Endodermal cell (in vitro differentiated cells): ENCODE measurements around the gene MMP7. TPM values are rescaled to one million over a fixed set of nuclear protein-coding genes. Genes with fewer than 3 reads are reported as not detected.

Experiments
- DNase-seq: peaks from one replicate; pipeline ENCODE4 v3.0.0-alpha.2; 2017
- H3K27ac ChIP-seq: 2 replicates; pipeline ENCODE4 v1.5.1; 2013; ENCODE audit warnings: mild to moderate bottlenecking, low read depth, low read length, moderate library complexity
- H3K27me3 ChIP-seq: 2 replicates; pipeline ENCODE4 v1.6.1; 2013; ENCODE audit warnings: mild to moderate bottlenecking, low read length, moderate library complexity; ENCODE audit not compliant: insufficient read depth, control insufficient read depth, poor library complexity, severe bottlenecking
- H3K36me3 ChIP-seq: 2 replicates; pipeline ENCODE4 v1.7.0; 2013; ENCODE audit warnings: mild to moderate bottlenecking, low read length, moderate library complexity; ENCODE audit not compliant: control insufficient read depth, insufficient read depth
- H3K4me1 ChIP-seq: one replicate; pipeline ENCODE4 v1.7.0; 2013; ENCODE audit warnings: low read length; ENCODE audit not compliant: control insufficient read depth, insufficient read depth
- H3K4me3 ChIP-seq: 2 replicates; pipeline ENCODE4 v1.5.1; 2013; ENCODE audit warnings: mild to moderate bottlenecking, low read length, moderate library complexity
- H3K9ac ChIP-seq: 2 replicates; pipeline ENCODE4 v1.6.1; 2013; ENCODE audit warnings: mild to moderate bottlenecking, low read length, moderate library complexity; ENCODE audit not compliant: poor library complexity, severe bottlenecking; ENCODE audit errors: extremely low read depth
- H3K9me3 ChIP-seq: 2 replicates; pipeline ENCODE4 v1.6.1; 2013; ENCODE audit warnings: mild to moderate bottlenecking, low read length, moderate library complexity; ENCODE audit not compliant: control insufficient read depth
- H3K27ac Mint-ChIP-seq: 2 replicates; pipeline ENCODE4 v1.8.0; 2020; ENCODE audit warnings: mixed read lengths
- H3K27me3 Mint-ChIP-seq: 2 replicates; pipeline ENCODE4 v1.8.0; 2021; ENCODE audit warnings: mild to moderate bottlenecking, mixed read lengths; ENCODE audit not compliant: insufficient read depth
- H3K36me3 Mint-ChIP-seq: 2 replicates; pipeline ENCODE4 v1.8.0; 2020; ENCODE audit warnings: low read depth, mixed read lengths
- H3K4me1 Mint-ChIP-seq: 2 replicates; pipeline ENCODE4 v1.8.0; 2020; ENCODE audit warnings: mixed read lengths
- H3K4me3 Mint-ChIP-seq: 2 replicates; pipeline ENCODE4 v1.8.0; 2020; ENCODE audit warnings: mild to moderate bottlenecking, moderate library complexity, mixed read lengths
- H3K9me3 Mint-ChIP-seq: 2 replicates; pipeline ENCODE4 v1.8.0; 2020; ENCODE audit warnings: mild to moderate bottlenecking, mixed read lengths
- WGBS, 2 experiments: methylation state at CpG; one replicate each; pipeline versions ENCODE4 v1.1.5 to v1.1.7; 2013; ENCODE audit warnings: missing lambda C conversion rate in 2 of 2, mixed read lengths in 1 of 2; ENCODE audit not compliant: insufficient coverage in 1 of 2, insufficient read length in 1 of 2; 5-methylcytosine and 5-hydroxymethylcytosine counted together
- total RNA-seq, 2 donors: library from RNA; stranded (reverse); fragmentation: NEBNext Ultra II Directional in 1 of 2; extraction: Animal tissue kit (Norgen Biotek cat#: 25700) in 1 of 2; gene quantifications; 2 replicates in 1 of 2; 3 replicates in 1 of 2; pipeline ENCODE4 v1.2.1, GENCODE V29; 2021
- TF ChIP-seq, protein P1 (sequence below): fragments of 200-600 bp; sonication (generic); conservative IDR thresholded peaks from 2 replicates; pipeline ENCODE4 v1.5.0; 2021; ENCODE audit warnings: antibody characterized with exemption, mild to moderate bottlenecking

The MMP7 gene
- total RNA-seq, 2 donors from 2014 or later = not detected

DNA sequence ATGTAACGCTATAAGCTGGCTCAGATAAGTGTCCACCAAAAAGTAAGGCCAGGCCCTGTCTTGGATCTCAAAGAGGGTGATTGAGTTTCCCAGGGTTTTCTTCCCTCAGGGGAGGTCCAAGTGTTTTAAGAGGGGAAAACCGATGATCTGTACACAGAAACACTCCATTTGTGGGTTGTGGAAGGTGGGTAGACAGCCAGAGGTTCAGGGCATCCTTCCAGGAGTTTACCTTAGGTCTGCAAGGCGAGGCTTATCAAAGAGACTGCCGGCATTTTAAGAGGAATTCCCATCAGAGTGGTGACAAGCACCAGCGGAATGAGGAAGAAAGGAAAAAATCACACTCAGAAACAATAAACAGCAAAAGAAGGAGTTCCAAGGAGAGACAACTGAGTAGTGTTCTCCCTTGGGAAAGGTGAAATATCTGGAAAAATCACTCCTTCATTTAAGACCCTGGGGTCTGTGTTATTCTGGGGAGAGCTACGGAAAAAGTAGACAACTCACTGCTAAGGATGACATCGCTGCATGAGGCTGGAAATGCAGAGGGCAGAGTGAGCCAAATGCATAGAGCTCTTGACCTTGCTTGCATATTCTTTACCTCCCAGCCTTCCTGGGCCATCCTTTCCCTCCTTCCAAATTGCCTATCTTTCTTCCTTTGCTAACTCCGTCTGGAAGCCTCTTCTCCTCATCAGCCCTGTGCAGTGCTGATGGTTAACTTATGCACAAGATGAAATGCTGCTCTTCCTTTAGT lies 22.1 kb upstream of the MMP7 start:
- TF ChIP-seq, protein P1, sequence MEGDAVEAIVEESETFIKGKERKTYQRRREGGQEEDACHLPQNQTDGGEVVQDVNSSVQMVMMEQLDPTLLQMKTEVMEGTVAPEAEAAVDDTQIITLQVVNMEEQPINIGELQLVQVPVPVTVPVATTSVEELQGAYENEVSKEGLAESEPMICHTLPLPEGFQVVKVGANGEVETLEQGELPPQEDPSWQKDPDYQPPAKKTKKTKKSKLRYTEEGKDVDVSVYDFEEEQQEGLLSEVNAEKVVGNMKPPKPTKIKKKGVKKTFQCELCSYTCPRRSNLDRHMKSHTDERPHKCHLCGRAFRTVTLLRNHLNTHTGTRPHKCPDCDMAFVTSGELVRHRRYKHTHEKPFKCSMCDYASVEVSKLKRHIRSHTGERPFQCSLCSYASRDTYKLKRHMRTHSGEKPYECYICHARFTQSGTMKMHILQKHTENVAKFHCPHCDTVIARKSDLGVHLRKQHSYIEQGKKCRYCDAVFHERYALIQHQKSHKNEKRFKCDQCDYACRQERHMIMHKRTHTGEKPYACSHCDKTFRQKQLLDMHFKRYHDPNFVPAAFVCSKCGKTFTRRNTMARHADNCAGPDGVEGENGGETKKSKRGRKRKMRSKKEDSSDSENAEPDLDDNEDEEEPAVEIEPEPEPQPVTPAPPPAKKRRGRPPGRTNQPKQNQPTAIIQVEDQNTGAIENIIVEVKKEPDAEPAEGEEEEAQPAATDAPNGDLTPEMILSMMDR = no peak
- Mint-ChIP-seq H3K4me1 (peaks cover 6% of the 10 kb centered on the region), H3K27ac (no peak overlapping the region), H3K36me3 (no peaks in the 10 kb centered on the region), H3K27me3 (no peaks in the 10 kb centered on the region), H3K9me3 (no peaks in the 10 kb centered on the region), H3K4me3 (no peak overlapping the region)
- 89 to 95% methylated on average over 4 to 8 of the region's 8 CpGs for WGBS, 2 experiments
- no peak overlapping the region for H3K4me3 ChIP-seq
- H3K4me1 ChIP-seq = peaks cover 3% of the 10 kb centered on the region
- no peaks in the 10 kb centered on the region for H3K27me3 ChIP-seq
- no peak overlapping the region for H3K27ac ChIP-seq
- no peak for DNase-seq
- no peak overlapping the region for H3K9ac ChIP-seq
- H3K36me3 ChIP-seq = no peaks in the 10 kb centered on the region
- H3K9me3 ChIP-seq = no peaks in the 10 kb centered on the region

DNA sequence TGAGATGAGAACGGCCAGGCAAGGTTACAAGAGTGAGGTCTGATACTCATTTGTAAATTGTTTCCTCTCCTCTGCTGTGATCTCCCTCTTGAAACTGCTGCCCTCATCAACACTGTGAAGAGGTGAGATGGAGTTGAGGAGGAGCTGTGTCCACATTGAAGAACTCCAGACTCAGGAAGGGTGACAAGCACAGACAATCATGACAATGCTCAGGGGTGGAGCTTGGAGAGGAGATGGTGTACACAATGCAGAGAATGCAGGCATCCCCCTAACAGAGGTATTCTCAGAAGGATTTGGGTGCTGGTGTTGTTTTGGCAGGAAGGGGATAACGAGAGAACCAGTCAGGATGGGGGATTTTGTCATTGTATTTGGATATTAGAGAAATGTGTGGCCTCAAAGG lies 21.5 kb upstream of the MMP7 start:
- Mint-ChIP-seq H3K4me1 (peaks cover 6% of the 10 kb centered on the region), H3K36me3 (no peaks in the 10 kb centered on the region), H3K4me3 (no peak overlapping the region), H3K27me3 (no peaks in the 10 kb centered on the region), H3K27ac (no peak overlapping the region), H3K9me3 (no peaks in the 10 kb centered on the region)
- Histone ChIP-seq H3K9me3 (no peaks in the 10 kb centered on the region), H3K4me1 (peaks cover 3% of the 10 kb centered on the region), H3K36me3 (no peaks in the 10 kb centered on the region), H3K4me3 (no peak overlapping the region), H3K27me3 (no peaks in the 10 kb centered on the region), H3K9ac (no peak overlapping the region), H3K27ac (no peak overlapping the region)
- no peak for DNase-seq
- TF ChIP-seq, protein P1 = no peak
- 77 to 95% methylated on average over 2 of the region's 2 CpGs for WGBS, 2 experiments

DNA sequence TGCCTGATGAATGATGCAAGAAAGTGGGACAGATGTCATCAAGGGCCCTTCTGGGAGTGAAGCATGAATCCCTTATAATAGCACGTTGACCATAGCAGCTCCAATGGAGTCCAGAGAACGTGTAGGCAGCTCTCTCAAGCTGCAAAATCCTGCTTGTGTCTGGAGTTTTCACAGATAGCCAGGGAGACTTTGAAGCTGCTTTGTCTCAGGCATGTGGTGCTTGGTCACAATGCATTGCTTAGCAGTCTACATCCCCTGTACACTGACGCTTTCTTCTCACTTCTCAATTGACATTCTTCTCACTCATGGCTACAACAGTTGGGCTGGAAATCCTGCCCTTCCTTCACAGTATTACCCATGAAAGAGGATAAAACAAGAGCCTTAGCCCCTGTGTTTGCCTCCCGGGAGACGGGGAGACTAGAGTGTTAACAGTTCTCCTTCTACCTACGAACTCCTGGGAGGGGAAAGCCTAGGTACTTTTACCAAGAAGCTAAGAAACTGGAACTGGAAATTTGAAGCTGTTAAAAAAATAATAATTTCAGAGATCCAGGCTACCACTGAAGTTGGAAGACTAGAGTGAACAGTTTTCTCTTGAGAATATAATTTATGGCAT lies 20.7 kb upstream of the MMP7 start:
- no peak overlapping the region for H3K9ac ChIP-seq
- TF ChIP-seq, protein P1 = no peak
- H3K27me3 Mint-ChIP-seq = no peaks in the 10 kb centered on the region
- H3K27me3 ChIP-seq = no peaks in the 10 kb centered on the region
- peaks cover 3% of the 10 kb centered on the region for H3K4me1 ChIP-seq
- WGBS, 2 experiments = 73 to 89% methylated on average over 3 to 6 of the region's 6 CpGs
- no peak for DNase-seq
- no peaks in the 10 kb centered on the region for H3K36me3 Mint-ChIP-seq
- H3K27ac Mint-ChIP-seq = no peak overlapping the region
- no peak overlapping the region for H3K4me3 ChIP-seq
- H3K4me3 Mint-ChIP-seq = no peak overlapping the region
- H3K9me3 Mint-ChIP-seq = no peaks in the 10 kb centered on the region
- H3K4me1 Mint-ChIP-seq = peaks cover 7% of the 10 kb centered on the region
- no peaks in the 10 kb centered on the region for H3K9me3 ChIP-seq
- no peak overlapping the region for H3K27ac ChIP-seq
- no peaks in the 10 kb centered on the region for H3K36me3 ChIP-seq
